BJ (cell line): ENCODE results near the gene SH3RF3. TPM values are rescaled to one million over a fixed set of nuclear protein-coding genes. Genes with fewer than 3 reads are reported as not detected.

Experiments used
- CTCF ChIA-PET: fragments of 350-600 bp; formaldehyde crosslinking; extraction: SDS; loops from one replicate; lab custom pipeline; 2021; ENCODE audit warnings: antibody characterized with exemption, inconsistent platforms; lab: Yijun Ruan, JAX
- POLR2A ChIA-PET: fragments of 300-600 bp; sonication (Branson Sonifier 250); formaldehyde crosslinking; extraction: SDS; loops from one replicate; lab custom pipeline; 2021; ENCODE audit warnings: antibody characterized with exemption; lab: Charles Lee
- DNase-seq: peaks from one replicate; pipeline ENCODE4 v3.0.0-alpha.2; 2011; ENCODE audit warnings: low read depth
- H3K27me3 ChIP-seq: 2 replicates; pipeline ENCODE4 v1.6.0; 2011; ENCODE audit warnings: low read length; ENCODE audit not compliant: control insufficient read depth, insufficient read depth
- H3K36me3 ChIP-seq: 2 replicates; pipeline ENCODE4 v1.5.1; 2011; ENCODE audit warnings: low read length; ENCODE audit not compliant: control insufficient read depth, insufficient read depth
- H3K4me3 ChIP-seq: 2 replicates; pipeline ENCODE4 v1.5.1; 2011; ENCODE audit warnings: low read depth, mild to moderate bottlenecking, control low read depth, low read length
- CTCF ChIP-seq: IDR thresholded peaks from 2 replicates; pipeline ENCODE4 v1.5.1; 2011; ENCODE audit warnings: low read depth, mild to moderate bottlenecking, control low read depth, inconsistent platforms, low read length, moderate library complexity; ENCODE audit not compliant: insufficient read depth
- polyA plus RNA-seq: library from polyadenylated mRNA; depleted of rRNA; stranded (reverse); fragments of >200 nt; gene quantifications from 2 replicates; pipeline ENCODE4 v1.2.3, GENCODE V29; 2011

The SH3RF3 gene
- polyA plus RNA-seq, 1 experiment: 3.6 TPM

GRCh38 chr2:109447776-109448175, 318.8 kb downstream of the SH3RF3 start:
- H3K27me3 ChIP-seq: no peaks in the 10 kb centered on the region
- CTCF ChIA-PET: interaction anchor here (0.6 to 4.0 kb wide), 6 partner anchors 8 to 357 kb away, joined by 3 to 11 read pairs (median 4); partner anchors contain the start of gene SH3RF3
- TF ChIP-seq CTCF: no peak
- H3K4me3 ChIP-seq: no peak overlapping the region
- DNase-seq: no peak
- POLR2A ChIA-PET: interaction anchor here (0.6 kb wide), 1 partner anchor 27 kb away, joined by 4 read pairs; no protein-coding TSS in a partner anchor
- peaks cover 7% of the 10 kb centered on the region for H3K36me3 ChIP-seq

- no peak for DNase-seq
- ChIA-PET CTCF (interaction anchor here (0.6 to 4.0 kb wide), 5 partner anchors 13 to 357 kb away, joined by 3 to 11 read pairs (median 4); partner anchors contain the start of gene SH3RF3), POLR2A (no interaction called here)
- no peak overlapping the region for H3K4me3 ChIP-seq
- peaks cover 7% of the 10 kb centered on the region for H3K36me3 ChIP-seq
- TF ChIP-seq CTCF: no peak
- no peaks in the 10 kb centered on the region for H3K27me3 ChIP-seq
These were observed 319.2 kb downstream of the SH3RF3 start for GRCh38 chr2:109448207-109448606.

GRCh38 chr2:109448946-109449788, 320.2 kb downstream of the SH3RF3 start:
- POLR2A ChIA-PET: no interaction called here
- H3K27me3 ChIP-seq: no peaks in the 10 kb centered on the region
- no peak for DNase-seq
- H3K4me3 ChIP-seq: no peak overlapping the region
- CTCF ChIA-PET: interaction anchor here (0.9 to 4.0 kb wide), 4 partner anchors 10 to 321 kb away, joined by 3 to 11 read pairs (median 4); partner anchors contain the start of gene SH3RF3
- H3K36me3 ChIP-seq: peaks cover 7% of the 10 kb centered on the region
- TF ChIP-seq CTCF: no peak

DNA sequence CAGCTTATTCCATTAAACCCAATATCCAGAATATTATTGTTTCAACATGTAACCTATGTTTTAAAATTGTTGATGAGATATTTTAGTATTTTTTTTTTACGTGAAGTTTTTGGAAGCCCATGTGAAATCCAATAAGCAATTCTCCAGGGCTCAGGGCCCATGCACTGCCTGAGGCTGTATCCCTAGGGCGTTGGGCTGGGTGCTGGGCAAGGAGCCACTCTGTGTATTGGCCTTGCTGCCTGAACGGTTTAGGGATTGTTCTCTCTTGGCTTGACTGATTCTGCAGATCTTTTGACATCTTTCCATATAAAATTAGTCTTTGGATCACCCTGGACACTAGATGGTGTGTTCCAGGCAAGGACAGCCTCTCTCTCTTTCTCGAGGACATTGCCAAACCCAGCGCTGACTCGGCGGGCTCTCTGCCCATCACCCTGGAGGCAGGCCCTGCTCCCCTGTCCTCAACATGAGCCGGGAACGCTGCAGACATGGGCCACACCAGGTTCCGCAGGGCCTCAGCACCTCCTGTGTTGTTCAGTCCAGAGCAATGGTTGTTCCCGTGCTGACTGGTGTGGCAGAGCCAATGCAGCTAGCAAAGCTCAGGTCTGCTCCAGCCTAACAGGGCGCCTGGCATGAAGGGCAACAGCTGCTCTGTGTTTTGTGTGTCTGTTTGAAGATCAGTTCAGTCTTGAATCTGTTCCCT, 321.7 kb downstream of the SH3RF3 start:
- DNase-seq: no peak
- CTCF ChIA-PET: no interaction called here
- Histone ChIP-seq H3K36me3 (peaks cover 9% of the 10 kb centered on the region), H3K4me3 (no peak overlapping the region), H3K27me3 (no peaks in the 10 kb centered on the region)
- POLR2A ChIA-PET: no interaction called here
- no peak for TF ChIP-seq CTCF

- no peak overlapping the region for H3K4me3 ChIP-seq
- no peaks in the 10 kb centered on the region for H3K27me3 ChIP-seq
- no peak for TF ChIP-seq CTCF
- POLR2A ChIA-PET: no interaction called here
- H3K36me3 ChIP-seq: peaks cover 10% of the 10 kb centered on the region; the same call in 1 of the 2 replicates
- CTCF ChIA-PET: no interaction called here
- no peak for DNase-seq
These were observed 322.7 kb downstream of the SH3RF3 start for GRCh38 chr2:109451671-109452070.
